HG03108 (cell line): ENCODE results near the gene KCNK15.

Experiments used
- ATAC-seq: cut with Tn5 transposase; IDR thresholded peaks from one replicate; pipeline ENCODE4 v1.9.1; 2021; ENCODE audit warnings: moderate library complexity; ENCODE audit not compliant: unreplicated experiment

KCNK15 gene

DNA sequence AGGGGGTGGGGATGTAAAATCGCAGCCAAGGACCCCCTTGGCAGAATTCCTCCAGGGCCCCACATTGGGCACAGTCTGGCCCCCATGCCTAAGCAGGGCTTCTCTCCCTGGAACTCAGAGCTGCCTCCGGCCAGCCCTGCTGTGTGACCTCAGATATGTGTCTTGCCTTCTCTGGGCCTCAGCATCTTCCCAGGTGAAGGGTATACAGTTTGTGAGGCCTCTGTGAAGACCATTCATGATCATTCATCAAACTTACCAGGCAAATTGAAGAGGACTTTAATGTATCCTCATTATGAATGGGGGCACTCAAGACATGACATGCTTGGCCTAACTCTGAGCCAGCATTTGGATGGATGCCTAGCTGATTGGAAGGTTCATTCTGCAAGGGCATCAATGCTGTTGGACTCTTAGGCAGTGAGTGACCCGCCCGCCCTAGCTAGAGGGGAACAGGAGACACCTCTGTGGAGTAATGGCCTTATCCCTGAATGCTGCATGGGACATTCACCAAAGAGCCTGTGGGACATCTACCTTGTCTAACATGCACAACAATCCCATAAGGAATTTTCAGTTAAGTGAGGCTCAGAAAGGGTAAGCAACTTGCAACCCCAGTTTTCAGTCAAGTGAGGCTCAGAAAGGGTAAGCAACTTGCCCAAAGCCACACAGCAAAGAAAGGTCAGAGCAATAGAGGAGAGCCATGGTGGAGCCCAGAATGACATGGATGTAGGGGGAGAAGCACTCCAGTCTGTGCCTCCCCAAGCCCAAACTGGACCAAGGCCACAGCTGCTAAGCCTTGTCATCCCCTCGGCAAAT is 30.0 kb upstream of the KCNK15 start:
- ATAC-seq: no peak

DNA sequence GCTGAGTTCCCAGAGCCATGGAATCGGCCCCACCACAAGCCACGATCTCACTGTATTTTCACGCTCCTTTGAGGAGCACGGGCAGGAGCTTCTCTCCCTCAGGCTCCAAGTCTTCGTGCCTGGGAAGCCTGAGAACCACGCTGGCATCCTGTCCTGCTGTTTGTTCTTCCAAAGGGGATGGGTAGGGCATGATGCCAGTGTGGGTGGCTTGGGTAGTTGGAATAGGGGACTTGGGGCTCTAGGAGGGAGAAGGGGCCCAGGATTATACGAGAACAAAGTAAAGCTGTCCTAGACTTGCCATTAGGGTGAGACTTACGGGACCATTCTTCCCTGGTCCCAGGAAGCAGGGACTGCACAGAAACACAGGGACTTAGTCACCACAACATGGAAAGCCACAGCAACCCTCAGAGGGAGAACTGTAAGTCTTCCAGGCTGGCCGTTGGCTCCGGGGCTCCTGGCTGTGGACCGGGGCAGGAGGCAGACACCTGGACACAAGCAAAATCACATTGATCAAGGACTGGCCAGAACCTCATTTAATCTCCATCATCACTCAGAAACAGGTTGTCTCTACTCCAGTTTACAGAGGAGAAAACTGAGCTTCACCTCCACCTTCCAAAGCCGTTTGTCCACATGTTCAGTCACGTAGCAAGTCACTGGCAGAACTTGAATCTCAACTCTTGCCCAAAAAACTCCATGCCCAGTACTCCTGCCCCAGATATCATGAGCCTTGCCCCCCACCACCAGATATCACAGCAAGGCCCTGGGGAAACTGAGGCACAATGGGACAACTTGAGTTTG is 29.2 kb upstream of the KCNK15 start:
- no peak for ATAC-seq

DNA sequence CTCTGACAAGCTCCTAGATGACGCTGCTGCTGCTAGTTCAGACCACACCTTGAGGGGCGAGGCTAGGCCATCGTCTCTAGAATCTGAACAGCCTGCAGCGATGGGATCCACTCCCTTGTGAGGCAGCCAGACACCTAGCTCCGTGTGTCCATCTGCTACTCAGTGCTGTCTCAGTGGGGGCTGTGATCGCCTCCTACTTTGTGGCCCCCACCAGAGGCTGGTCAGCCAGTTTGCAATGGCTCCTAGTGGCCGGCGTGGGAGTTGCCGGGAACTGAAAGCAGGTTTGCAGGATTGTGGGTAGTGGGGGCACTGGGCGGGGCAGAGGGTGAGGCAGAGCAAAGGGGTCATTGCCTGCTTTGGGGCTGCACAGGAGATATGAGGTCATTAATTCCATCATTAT is 27.7 kb upstream of the KCNK15 start:
- no peak for ATAC-seq

DNA sequence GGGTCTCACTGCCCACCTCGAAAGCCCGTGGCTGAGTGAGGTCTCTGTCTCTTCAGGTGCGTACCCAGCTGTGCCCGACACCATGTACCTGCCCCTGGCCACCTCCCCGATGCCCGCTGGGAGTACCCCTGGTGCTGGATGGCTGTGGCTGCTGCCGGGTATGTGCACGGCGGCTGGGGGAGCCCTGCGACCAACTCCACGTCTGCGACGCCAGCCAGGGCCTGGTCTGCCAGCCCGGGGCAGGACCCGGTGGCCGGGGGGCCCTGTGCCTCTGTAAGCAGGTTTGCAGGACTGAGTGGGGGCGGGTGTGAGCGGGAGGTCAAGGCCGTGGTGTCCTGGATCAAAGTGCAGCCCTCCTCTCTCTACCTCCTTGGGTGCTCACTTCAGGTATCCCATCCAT is 25.8 kb upstream of the KCNK15 start:
- ATAC-seq: no peak

DNA sequence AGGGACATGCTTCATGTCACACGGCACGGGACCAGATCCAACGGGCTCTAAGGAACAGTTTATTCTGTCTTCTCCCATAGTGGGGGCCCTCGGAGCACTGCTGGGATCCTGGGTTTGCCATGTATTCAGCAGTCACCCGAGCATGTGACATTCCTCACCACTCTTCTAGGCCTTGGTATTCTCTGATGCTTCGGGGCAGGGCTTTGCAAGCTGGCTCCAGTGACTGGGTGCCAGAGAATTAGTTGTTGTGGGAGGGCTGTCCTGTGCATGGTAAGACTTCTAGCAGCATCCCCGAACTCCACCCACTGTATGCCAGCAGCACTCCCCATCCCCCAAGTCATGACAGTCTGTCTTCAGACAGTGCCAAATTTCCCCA is 25.1 kb upstream of the KCNK15 start:
- ATAC-seq: no peak

DNA sequence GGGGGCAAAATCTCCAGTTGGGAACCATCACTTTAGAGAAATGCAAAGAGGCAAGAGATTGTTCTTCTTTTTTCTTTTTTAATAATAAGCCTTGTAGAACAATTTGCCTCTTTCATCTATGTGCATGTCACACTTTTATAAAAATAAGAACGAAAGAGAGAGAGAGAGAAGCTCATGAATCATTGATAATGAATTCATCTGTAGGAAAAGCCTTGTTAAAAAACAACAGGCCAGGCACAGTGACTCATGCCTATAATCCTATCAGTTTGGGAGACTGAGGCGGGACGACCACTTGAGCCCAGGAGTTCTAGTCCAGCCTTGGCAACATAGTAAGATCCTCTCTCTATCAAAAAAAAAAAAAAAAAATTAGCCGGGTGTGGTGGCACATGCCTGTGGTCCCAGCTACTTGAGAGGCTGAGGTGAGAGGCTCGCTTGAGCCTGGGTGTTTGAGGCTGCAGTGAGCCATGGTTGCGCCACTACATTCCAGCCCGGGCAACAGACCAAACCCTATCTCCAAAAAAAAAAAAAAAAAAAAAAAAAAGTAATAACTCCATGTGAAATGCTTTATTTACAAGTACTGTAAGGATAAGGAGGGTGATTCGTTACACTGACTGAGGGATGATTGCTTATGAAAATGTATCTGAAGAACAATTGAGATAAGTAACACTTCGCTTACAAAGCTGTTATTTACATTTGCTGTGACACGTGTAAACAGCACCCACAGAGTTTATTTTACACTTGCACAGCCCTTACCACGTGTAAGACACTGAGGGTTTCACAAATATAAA is 24.5 kb upstream of the KCNK15 start:
- ATAC-seq: no peak

DNA sequence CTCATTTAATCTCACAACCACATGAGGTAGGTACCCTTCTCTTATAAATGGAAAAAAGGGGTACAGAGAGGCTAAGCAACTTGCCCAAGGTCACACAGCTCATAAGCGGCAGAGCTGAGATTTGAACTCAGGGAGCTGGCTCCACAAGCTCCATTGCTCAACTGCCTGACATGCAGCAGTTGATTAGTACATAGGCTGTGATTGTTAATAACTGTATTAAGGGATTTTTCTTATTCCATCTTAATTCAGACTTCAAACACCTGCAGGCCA is 23.9 kb upstream of the KCNK15 start:
- ATAC-seq: no peak

DNA sequence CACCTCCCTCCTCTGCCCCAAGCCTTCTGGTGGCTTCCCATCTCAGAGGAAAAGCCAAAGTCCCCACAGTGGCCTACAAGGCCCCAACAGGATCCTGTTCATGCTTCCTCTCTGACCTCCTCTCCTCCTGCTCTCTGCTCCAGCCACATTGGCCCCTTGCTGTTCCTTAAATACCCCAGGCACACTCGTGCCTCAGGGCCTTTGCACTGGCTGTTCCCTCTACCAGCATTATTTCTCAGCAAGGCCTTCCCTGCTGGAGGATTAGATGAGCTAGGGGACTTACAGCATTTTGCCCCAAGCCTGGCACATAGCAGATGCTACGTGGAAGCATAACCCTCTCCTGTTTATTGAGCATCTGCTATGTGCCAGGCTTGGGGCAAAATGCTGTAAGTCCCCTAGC is 22.7 kb upstream of the KCNK15 start:
- no peak for ATAC-seq

DNA sequence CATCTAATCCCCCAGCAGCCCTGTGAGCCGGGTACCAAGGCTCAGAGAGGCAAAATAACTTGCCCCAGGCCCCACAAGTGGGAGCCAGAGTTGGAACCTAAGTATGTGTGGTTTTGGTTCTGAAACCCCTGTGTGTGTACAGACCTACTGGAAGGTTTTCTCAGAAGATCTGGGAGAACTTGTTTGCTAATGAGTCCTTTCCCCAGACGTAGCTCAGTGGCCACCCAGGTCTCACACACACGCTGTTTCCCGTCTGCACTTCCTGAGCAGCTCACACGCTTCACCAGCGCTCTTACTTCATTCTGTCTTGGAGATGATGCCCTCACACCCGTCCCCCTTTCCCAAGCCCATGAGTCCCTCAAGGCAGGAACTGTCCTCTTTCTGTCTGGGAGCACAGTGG is 22.3 kb upstream of the KCNK15 start:
- no peak for ATAC-seq

DNA sequence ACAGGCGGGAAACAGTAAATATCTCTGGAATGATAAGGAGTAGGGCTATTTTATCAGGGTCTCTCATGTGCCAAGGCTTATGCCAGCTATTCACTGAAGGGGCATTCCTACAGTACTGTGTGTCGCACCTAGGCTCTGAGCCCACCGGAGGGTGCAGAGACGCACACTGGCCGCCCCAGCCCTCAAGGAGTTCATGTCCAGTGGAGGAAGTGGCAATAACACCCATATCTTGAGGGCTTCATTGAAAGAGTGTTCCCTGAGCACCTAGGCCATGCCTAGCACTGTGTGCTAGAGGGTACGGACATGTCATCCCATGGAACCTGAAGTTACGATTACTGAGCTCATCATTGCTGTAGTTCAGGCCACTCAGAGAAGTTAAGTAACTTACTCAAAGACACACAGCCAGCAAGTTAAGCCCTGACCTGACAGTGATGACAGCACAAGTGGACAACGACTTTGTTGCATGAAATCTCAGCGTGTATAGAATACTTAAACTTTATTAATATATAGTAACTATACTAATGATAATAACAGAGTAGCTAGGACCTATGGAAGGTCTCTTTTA is 21.8 kb upstream of the KCNK15 start:
- no peak for ATAC-seq

DNA sequence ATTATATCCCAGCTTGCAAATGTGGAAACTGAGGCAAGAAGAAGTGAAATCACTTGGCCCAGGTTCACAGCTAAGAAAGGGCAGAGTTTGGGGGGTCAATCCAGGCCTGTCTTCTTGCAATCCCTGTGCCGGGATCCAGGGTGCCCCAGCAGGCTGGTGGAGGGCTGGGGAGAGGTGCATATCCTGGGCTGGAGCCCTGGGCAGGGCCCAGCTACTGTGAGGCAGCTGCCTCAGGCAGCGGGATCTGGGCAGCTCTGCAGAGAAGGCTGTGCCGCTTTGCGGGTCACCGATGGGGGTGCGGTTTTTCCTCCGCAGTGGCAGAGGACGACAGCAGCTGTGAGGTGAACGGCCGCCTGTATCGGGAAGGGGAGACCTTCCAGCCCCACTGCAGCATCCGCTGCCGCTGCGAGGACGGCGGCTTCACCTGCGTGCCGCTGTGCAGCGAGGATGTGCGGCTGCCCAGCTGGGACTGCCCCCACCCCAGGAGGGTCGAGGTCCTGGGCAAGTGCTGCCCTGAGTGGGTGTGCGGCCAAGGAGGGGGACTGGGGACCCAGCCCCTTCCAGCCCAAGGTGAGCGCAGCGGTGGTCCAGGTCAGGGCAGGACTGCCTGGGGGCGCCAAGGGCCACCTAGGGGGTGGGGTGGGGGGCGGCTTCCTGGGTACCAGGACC is 21.1 kb upstream of the KCNK15 start:
- ATAC-seq: no peak

DNA sequence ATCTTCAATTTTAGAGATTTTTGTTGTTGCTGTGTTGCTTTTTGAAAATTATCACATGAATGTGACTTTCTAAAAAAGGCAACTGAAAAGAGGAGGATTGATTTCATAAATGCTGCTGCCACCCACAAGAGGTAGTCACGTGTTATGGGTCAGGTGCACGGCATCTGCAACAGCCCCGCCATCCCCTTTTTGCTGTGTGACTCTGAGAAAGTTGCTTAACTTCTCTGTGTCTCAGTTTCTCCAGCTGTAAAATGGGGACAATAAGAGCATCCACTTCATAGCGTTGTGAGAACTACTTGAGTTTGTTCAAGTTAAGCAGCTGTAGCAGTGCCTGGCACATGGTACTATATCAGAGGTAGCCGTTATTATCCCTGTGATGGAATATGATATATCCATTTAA is 19.8 kb upstream of the KCNK15 start:
- no peak for ATAC-seq

DNA sequence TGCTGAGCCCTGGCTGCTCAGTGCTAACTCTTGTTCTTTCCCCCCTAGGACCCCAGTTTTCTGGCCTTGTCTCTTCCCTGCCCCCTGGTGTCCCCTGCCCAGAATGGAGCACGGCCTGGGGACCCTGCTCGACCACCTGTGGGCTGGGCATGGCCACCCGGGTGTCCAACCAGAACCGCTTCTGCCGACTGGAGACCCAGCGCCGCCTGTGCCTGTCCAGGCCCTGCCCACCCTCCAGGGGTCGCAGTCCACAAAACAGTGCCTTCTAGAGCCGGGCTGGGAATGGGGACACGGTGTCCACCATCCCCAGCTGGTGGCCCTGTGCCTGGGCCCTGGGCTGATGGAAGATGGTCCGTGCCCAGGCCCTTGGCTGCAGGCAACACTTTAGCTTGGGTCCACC is 18.6 kb upstream of the KCNK15 start:
- ATAC-seq: no peak

DNA sequence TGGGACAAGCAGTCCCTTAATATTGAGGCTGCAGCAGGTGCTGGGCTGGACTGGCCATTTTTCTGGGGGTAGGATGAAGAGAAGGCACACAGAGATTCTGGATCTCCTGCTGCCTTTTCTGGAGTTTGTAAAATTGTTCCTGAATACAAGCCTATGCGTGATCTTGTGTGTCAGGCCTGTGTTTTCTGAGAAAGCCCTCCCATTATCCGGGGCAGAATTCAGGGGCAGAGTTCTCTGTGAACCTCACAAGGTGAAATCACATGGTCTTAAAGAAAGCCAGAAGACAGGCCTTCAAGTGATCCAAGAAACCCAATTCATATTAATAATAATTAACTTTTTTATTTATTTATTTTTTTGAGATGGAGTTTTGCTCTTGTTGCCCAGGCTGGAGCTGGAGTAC is 18.0 kb upstream of the KCNK15 start:
- no peak for ATAC-seq

DNA sequence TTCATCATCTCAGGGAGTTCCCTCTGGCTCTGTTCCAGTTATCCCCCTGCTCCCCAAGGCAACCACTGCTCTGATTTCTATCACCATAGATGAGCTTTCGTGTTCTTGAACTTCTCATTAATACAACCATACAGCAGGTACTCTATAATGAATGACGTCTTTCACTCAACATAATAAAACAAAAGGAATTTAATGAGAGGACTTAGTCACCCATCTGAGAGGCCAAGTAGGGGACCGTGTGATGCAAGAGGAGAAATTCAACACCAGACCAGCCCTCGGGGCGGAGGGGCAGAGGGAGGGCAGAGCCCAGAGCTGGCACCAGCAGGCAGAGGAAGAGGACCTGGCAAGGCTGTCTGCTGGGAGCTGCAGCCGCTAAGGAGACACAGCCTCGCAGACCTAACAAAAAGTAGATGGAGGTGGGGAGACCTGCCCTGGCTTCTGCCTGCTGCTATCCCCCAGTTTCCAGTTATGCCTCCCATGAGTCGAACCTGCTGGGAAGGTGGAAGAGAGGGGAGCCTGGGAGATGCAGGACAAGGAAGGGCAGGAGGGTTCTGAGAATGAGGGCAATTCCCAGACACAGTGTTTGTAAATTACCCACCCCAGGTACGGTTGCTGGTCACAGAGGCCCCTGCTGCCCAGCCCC is 16.7 kb upstream of the KCNK15 start:
- ATAC-seq: no peak

DNA sequence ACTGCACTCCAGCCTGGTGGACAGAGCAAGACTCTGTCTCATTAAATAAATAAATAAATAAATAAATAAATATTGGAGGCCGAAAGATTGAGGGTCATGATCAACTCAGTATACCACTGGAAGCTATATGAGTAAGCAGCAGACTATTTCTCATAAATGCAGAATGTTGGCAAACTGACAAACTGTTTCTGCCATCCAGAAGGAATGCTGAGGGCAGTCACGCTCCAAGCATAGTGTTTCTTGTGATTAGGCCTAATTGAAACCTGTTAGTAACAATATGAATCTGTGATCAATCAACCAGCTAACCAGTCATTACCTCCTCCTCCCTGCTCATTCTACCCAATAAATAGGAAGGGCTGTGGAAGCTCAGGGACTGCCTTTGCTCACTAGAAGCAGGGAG is 15.2 kb upstream of the KCNK15 start:
- no peak for ATAC-seq

DNA sequence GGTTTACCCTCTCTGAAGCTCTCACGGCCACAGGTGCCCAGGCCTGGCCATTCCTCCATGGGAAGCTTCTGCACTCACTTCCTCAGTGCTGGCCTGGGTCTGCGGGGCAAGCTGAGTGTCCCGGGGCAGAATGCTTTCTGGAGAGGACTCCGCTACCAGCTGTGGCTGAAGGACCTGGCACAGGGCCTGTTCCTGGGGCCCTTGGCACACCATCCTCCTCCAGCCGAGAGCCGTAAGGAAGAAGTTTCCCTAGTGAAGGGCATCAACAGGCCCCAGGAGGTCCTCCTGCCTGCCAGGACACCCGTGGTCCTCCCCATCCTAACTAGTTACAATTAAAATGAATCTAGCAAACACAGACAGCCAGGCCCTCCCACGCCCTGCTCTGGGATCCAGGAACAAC is 14.0 kb upstream of the KCNK15 start:
- no peak for ATAC-seq

DNA sequence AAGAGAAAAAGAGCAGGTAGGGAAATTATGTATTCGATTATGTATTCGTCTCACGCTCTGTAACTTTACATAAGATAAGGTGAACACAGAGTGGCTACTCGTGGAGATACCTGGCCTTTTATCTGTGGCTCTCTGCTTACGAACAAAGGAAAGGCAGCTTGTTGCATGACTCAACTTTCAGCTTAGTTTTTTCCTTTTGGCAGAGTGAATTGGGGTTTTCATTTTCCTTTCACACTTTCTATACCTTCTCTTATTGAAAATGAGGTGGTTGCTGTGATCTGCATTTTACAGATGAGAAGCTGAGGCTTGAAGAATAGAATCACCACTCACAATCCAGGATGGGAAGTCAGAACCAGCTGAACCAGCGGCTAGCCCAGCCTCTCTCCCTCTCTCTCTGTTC is 13.3 kb upstream of the KCNK15 start:
- no peak for ATAC-seq

DNA sequence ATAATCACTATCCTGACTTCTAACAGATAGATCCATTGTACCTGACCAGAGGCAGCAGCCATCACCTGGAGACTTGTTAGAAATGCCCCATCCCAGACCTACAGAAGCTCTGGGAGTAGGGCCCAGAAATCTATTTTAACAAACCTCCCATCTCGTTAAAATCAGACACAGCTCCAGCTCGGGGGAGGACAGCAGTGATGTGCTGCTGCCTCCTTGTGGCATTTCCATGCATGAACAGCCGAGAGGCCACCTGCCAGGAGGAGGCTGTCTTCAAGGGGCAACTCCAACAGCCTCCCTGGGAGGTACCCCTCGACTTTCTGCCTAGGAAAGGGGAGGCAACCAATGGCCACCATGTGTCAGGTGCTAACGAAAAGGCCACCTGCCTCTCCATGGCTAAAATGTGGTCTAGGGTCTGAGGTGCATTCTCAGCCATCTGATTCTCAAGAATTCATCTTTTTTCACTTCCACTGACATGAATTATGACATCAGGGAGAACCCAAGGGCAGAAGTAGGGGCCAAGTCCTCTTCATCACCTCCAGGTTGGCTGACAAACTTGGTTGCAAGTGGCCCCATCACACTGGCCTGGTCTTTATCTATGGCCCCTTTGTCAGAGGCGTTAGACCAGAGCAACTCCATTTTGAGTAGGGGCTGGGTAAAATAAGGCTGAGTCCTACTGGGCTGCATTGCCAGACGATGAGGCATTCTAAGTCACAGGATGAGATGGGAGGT is 12.2 kb upstream of the KCNK15 start:
- peak; percentile 74 for ATAC-seq

DNA sequence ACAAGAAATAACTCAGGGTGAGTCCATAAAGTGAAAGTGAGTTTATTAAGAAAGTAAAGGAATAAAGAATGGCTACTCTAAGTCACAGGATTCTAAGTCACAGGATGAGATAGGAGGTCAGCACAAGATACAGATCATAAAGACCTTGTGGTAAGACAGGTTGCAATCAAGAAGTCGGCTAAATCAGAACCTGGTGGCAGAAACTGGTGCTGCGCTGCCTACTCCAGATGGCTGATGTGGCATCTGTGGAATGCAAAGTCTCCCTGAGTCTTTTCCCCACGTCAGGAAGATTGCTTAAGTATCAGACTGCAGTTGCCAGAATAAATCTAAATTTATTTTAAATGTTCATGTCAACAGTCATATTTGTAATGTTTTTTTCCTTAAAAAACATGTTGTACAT is 10.7 kb upstream of the KCNK15 start:
- ATAC-seq: no peak
